ENCODE data around the gene SPCS3.

SPCS3 gene

DNA sequence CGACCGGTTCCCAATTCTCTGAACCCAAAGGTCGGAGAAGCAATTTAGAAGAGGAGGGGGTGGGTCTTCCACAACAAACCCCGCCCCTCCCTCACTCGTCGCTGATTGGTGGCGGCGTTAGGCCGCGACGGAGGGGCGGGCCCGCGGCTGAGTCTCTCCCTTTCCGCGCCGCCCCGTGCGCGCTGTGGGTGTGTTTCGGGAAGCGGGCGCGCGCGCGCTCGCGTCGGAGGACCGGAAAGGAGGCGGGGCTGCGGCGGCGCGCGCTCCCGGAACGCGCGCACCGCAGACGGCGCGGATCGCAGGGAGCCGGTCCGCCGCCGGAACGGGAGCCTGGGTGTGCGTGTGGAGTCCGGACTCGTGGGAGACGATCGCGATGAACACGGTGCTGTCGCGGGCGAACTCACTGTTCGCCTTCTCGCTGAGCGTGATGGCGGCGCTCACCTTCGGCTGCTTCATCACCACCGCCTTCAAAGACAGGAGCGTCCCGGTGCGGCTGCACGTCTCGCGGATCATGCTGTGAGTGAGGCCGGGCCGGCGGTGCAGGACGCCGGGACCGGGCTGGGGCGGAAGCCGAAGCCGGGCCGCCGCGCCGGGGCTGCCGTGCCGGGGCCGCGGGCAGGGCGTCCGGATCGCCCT lies at the start of gene SPCS3:
SPCS3 (plus strand) TSS at position 263 of the 636 bp plus-strand sequence; CDS start at position 374, 111 bp downstream.
- peak within 1 kb of the TSS; percentile 75 for H3K4me3 ChIP-seq (ENCODE audit: low read depth, low read length)
- TF ChIP-seq, protein P1, sequence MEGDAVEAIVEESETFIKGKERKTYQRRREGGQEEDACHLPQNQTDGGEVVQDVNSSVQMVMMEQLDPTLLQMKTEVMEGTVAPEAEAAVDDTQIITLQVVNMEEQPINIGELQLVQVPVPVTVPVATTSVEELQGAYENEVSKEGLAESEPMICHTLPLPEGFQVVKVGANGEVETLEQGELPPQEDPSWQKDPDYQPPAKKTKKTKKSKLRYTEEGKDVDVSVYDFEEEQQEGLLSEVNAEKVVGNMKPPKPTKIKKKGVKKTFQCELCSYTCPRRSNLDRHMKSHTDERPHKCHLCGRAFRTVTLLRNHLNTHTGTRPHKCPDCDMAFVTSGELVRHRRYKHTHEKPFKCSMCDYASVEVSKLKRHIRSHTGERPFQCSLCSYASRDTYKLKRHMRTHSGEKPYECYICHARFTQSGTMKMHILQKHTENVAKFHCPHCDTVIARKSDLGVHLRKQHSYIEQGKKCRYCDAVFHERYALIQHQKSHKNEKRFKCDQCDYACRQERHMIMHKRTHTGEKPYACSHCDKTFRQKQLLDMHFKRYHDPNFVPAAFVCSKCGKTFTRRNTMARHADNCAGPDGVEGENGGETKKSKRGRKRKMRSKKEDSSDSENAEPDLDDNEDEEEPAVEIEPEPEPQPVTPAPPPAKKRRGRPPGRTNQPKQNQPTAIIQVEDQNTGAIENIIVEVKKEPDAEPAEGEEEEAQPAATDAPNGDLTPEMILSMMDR (IDR thresholded peaks at IDR 0.05; ENCODE audit: control insufficient read depth, extremely low read depth, insufficient read depth) = no peak
- peak; percentile 74 for DNase-seq (ENCODE audit: low read depth)

DNA sequence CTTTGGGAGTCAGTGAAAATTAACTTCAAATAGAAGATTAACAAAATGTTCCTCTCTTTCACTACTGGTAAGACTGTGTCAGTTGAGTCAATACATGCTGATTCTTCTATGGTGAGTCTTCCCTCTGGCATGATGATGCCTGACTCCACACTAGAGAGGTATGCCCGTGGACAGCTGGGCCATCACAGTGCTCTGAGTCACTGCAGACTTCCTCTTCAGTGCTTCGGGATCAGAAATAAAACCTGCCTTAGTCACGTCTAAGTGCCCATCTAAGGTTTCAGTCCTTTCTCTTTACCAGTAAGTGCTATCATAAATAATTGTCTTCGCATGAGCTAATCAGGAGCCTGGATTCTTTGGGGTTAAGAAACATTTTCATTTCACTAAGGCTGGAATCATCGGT lies 49.1 kb upstream of the SPCS3 start:
- no peak for DNase-seq (ENCODE audit: low read depth)
- TF ChIP-seq, protein P1 (IDR thresholded peaks at IDR 0.05; ENCODE audit: control insufficient read depth, extremely low read depth, insufficient read depth) = no peak
- no peak overlapping the region for H3K4me3 ChIP-seq (ENCODE audit: low read depth, low read length)

DNA sequence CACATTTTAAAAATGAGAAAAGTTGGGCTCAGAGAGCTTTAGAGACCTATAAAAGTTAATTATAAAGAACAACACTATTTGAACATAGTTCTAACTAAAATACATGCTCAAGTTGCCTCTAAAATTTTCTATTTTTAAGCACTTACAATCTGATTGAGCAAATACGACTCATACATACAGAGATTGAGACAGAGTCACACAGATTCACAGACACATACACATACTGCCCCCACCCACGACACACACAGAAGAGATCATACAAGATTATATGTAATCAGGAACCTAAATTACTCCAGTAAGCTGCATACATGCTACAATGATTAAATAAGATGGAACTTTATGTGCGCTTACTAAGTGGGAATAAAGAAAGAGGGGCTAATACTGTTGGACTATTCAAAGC lies 48.0 kb upstream of the SPCS3 start:
- no peak overlapping the region for H3K4me3 ChIP-seq (ENCODE audit: low read depth, low read length)
- TF ChIP-seq, protein P1 (IDR thresholded peaks at IDR 0.05; ENCODE audit: control insufficient read depth, extremely low read depth, insufficient read depth) = no peak

DNA sequence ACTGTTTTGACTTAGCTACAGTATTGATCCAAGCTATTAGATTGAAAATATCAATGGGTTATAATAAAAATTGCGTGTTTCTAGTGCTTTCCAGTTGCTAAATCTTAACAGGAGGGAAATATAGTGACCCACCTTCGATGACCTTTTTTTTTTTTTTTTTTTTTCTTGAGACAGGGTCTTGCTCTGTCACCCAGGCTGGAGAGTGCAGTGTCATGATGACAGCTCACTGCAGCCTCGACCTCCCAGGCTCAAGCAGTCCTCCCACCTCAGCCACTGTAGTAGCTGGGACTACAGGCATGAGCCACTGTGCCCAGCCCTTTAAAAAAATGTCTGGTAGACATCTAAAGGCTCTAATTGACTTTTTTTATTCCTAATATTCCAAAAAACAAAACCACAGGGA lies 47.0 kb upstream of the SPCS3 start:
- TF ChIP-seq, protein P1 (IDR thresholded peaks at IDR 0.05; ENCODE audit: control insufficient read depth, extremely low read depth, insufficient read depth) = no peak
- no peak for DNase-seq (ENCODE audit: low read depth)
- H3K4me3 ChIP-seq (ENCODE audit: low read depth, low read length) = no peak overlapping the region

More for the DNA sequence above, 48.0 kb upstream of the SPCS3 start:
- no peak for DNase-seq (ENCODE audit: low read depth)

GRCh38 chr4:176273736-176274135 lies 46.0 kb upstream of the SPCS3 start:
- H3K4me3 ChIP-seq (ENCODE audit: low read depth, low read length) = no peak overlapping the region
- no peak for DNase-seq (ENCODE audit: low read depth)
- TF ChIP-seq, protein P1 (IDR thresholded peaks at IDR 0.05; ENCODE audit: control insufficient read depth, extremely low read depth, insufficient read depth) = no peak

GRCh38 chr4:176274441-176274840 lies 45.3 kb upstream of the SPCS3 start:
- H3K4me3 ChIP-seq (ENCODE audit: low read depth, low read length) = no peak overlapping the region
- peak; percentile 0 for DNase-seq (ENCODE audit: low read depth)
- TF ChIP-seq, protein P1 (IDR thresholded peaks at IDR 0.05; ENCODE audit: control insufficient read depth, extremely low read depth, insufficient read depth) = no peak

DNA sequence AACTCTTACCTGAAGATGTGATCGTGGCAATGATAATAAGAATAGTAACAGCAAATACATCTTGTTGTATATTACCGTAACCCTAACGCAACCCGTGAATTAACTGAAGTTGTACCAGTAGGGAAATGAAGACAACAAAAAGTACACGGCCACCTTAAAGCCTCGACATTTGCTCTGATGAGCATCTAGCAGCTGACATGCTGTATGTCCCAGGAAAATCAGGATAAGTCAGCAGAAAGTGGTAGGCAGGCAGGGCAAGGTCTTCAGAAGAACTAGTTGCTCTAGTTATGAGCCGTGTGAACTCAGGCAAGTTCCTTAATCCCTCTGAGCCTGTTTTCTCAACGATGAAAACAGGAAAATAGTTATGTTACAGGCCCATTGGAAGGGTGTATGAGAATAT lies 43.1 kb upstream of the SPCS3 start:
- TF ChIP-seq, protein P1 (IDR thresholded peaks at IDR 0.05; ENCODE audit: control insufficient read depth, extremely low read depth, insufficient read depth) = no peak
- no peak overlapping the region for H3K4me3 ChIP-seq (ENCODE audit: low read depth, low read length)
- no peak for DNase-seq (ENCODE audit: low read depth)

Data from LNCaP clone FGC (cell line).